HEK293 (cell line): ENCODE measurements around the gene CDCA5.

Experiments
- CTCF ChIA-PET: fragments of 350-600 bp; formaldehyde crosslinking; extraction: SDS; loops from one replicate; lab custom pipeline; 2021; ENCODE audit warnings: antibody characterized with exemption; lab: Yijun Ruan, JAX
- POLR2A ChIA-PET: fragments of 300-600 bp; formaldehyde crosslinking; extraction: SDS; loops from one replicate; lab custom pipeline; 2020; ENCODE audit warnings: antibody characterized with exemption, inconsistent platforms; lab: Yijun Ruan, JAX
- H3K27ac ChIP-seq: fragments of 200-500 bp; sonication (Bioruptor generic); 2 replicates; pipeline ENCODE4 v1.5.1; 2014; ENCODE audit warnings: low read depth, low read length, control low read depth, inconsistent platforms; ENCODE audit errors: extremely low read depth
- H3K36me3 ChIP-seq, 2 experiments: fragments of 200-500 bp in 1 of 2; sonication (Bioruptor generic) in 1 of 2; 1 replicate in 1 of 2; 2 replicates in 1 of 2; pipeline ENCODE4 v1.5.1; 2014 to 2017; ENCODE audit warnings: inconsistent platforms in 2 of 2, low read length in 2 of 2; ENCODE audit not compliant: control insufficient read depth in 2 of 2, insufficient read depth in 1 of 2
- H3K4me1 ChIP-seq: fragments of 200-500 bp; sonication (Bioruptor generic); 2 replicates; pipeline ENCODE4 v1.5.1; 2014; ENCODE audit warnings: mild to moderate bottlenecking, low read length, inconsistent platforms; ENCODE audit not compliant: control insufficient read depth, insufficient read depth
- H3K4me3 ChIP-seq: 2 replicates; pipeline ENCODE4 v1.5.1; 2011; ENCODE audit warnings: low read depth, mild to moderate bottlenecking, control low read depth, low read length, moderate library complexity
- H3K9me3 ChIP-seq: fragments of 200-500 bp; sonication (Bioruptor generic); 2 replicates; pipeline ENCODE4 v1.5.1; 2014; ENCODE audit warnings: low read depth, low read length, inconsistent platforms; ENCODE audit not compliant: control insufficient read depth, insufficient read depth
- REST ChIP-seq: fragments of 450-650 bp; formaldehyde crosslinking; IDR thresholded peaks from 2 replicates; pipeline ENCODE4 v1.5.1; 2016; ENCODE audit warnings: missing biosample characterization, missing genetic modification characterization
- SALL2 ChIP-seq: fragments of 450-650 bp; formaldehyde crosslinking; IDR thresholded peaks from 2 replicates; pipeline ENCODE4 v1.5.0; 2017; ENCODE audit warnings: missing biosample characterization, mild to moderate bottlenecking, missing genetic modification characterization, borderline replicate concordance
- TCF7L2 ChIP-seq: IDR thresholded peaks from 2 replicates; pipeline ENCODE4 v1.6.1; 2011; ENCODE audit warnings: low read depth, mild to moderate bottlenecking, inconsistent platforms, low read length, moderate library complexity, borderline replicate concordance
- ZBTB20 ChIP-seq: fragments of 450-650 bp; formaldehyde crosslinking; IDR thresholded peaks from 2 replicates; pipeline ENCODE4 v1.5.1; 2016; ENCODE audit warnings: missing biosample characterization, missing genetic modification characterization
- ZEB2 ChIP-seq: fragments of 450-650 bp; formaldehyde crosslinking; IDR thresholded peaks from 2 replicates; pipeline ENCODE4 v1.5.1; 2016; ENCODE audit warnings: missing biosample characterization, missing genetic modification characterization
- ZNF514 ChIP-seq: fragments of 450-650 bp; formaldehyde crosslinking; IDR thresholded peaks from 2 replicates; pipeline ENCODE4 v1.5.1; 2016; ENCODE audit warnings: missing biosample characterization, missing genetic modification characterization
- ZNF518A ChIP-seq: fragments of 450-650 bp; formaldehyde crosslinking; conservative IDR thresholded peaks from 2 replicates; pipeline ENCODE4 v1.5.1; 2016; ENCODE audit warnings: low read depth, missing biosample characterization, missing genetic modification characterization
- ZNF585B ChIP-seq: fragments of 450-650 bp; formaldehyde crosslinking; IDR thresholded peaks from 2 replicates; pipeline ENCODE4 v1.5.1; 2016; ENCODE audit warnings: missing biosample characterization, missing genetic modification characterization
- ZNF645 ChIP-seq: fragments of 450-650 bp; formaldehyde crosslinking; IDR thresholded peaks from 2 replicates; pipeline ENCODE4; 2016; ENCODE audit warnings: missing biosample characterization, missing genetic modification characterization
- ZNF777 ChIP-seq: fragments of 450-650 bp; formaldehyde crosslinking; IDR thresholded peaks from 2 replicates; pipeline ENCODE4 v1.5.1; 2017; ENCODE audit warnings: missing biosample characterization, missing genetic modification characterization, borderline replicate concordance
- ZNF791 ChIP-seq: fragments of 450-650 bp; formaldehyde crosslinking; IDR thresholded peaks from 2 replicates; pipeline ENCODE4 v1.5.1; 2016; ENCODE audit warnings: missing biosample characterization, missing genetic modification characterization
- ZSCAN23 ChIP-seq: fragments of 450-650 bp; formaldehyde crosslinking; IDR thresholded peaks from 2 replicates; pipeline ENCODE4 v1.5.1; 2016; ENCODE audit warnings: missing biosample characterization, missing genetic modification characterization
- TF ChIP-seq, protein P1 (sequence below): fragments of 450-650 bp; formaldehyde crosslinking; IDR thresholded peaks from 2 replicates; pipeline ENCODE4 v1.5.1; 2017; ENCODE audit warnings: missing biosample characterization, missing genetic modification characterization
- TF ChIP-seq, protein P2 (sequence below): fragments of 450-650 bp; formaldehyde crosslinking; IDR thresholded peaks from 2 replicates; pipeline ENCODE4 v1.5.1; 2016; ENCODE audit warnings: missing biosample characterization, missing genetic modification characterization

The CDCA5 gene

DNA sequence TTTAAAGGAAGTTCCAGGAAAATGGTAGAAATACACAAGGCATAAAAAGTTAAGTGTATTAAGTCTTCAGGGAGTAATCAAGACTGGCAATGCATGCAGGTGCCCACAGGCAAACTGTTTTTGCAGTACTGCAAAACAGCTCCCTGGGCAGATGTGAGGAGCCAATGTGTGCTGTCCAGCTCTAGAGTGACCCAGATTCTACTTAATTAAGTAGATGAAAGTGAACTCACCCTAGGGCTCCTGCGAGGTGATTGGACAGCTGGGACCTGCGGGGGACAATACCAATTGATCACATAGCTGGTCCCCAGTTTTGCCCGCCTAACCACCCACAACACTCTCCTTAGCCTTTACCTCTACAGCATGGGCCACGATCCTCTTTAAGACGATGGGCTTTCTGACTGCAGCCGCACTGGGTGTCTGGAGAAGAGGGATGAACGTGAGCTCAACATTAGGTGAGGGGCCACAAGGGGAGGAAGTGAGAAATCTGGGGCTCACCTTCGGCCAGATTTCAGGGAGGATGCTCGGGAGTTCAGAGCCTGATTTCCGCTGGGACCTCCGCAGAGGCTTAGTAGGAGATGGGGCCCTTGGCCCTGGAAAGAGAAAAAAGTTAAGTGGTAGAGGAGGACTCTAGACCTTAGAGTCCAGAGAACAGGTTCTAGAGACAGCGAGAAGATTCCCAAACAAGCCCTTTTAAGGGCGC is 556 bp downstream of the CDCA5 start:
- CTCF ChIA-PET, result interaction anchor here (0.5 to 1.4 kb wide), 6 partner anchors 27 to 250 kb away, joined by 3 to 5 read pairs (median 4); partner anchors contain the start of genes DPF2 and SAC3D1
- POLR2A ChIA-PET, result interaction anchor here (0.8 to 2.0 kb wide), 8 partner anchors 11 to 43 kb away, joined by 3 to 13 read pairs (median 4); partner anchors contain the start of genes FAU, MRPL49, SAC3D1 and TM7SF2
- peak overlapping the region; percentile 81 for H3K27ac ChIP-seq
- no peaks in the 10 kb centered on the region for H3K9me3 ChIP-seq
- TF ChIP-seq ZNF645 (tag by site-specific recombination) (no peak), ZNF514 (no peak), ZSCAN23 (tag by site-specific recombination) (no peak), REST (peak; percentile 20; the same call in 1 of the 2 replicates), ZNF777 (tag by site-specific recombination) (no peak), ZBTB20 (no peak), TCF7L2 (no peak)
- TF ChIP-seq, protein P1, sequence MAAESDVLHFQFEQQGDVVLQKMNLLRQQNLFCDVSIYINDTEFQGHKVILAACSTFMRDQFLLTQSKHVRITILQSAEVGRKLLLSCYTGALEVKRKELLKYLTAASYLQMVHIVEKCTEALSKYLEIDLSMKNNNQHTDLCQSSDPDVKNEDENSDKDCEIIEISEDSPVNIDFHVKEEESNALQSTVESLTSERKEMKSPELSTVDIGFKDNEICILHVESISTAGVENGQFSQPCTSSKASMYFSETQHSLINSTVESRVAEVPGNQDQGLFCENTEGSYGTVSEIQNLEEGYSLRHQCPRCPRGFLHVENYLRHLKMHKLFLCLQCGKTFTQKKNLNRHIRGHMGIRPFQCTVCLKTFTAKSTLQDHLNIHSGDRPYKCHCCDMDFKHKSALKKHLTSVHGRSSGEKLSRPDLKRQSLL (tag by site-specific recombination), result peak; percentile 20; the same call in 1 of the 2 replicates
- TF ChIP-seq, all 188 proteins: peak for 2
- H3K4me3 ChIP-seq, result peak overlapping the region; percentile 92
- H3K36me3 ChIP-seq, result peaks cover 5 to 78% of the 10 kb centered on the region in 2 experiments; a peak in 2 of 3 replicates
- H3K4me1 ChIP-seq, result peaks cover 3% of the 10 kb centered on the region; the same call in 1 of the 2 replicates

DNA sequence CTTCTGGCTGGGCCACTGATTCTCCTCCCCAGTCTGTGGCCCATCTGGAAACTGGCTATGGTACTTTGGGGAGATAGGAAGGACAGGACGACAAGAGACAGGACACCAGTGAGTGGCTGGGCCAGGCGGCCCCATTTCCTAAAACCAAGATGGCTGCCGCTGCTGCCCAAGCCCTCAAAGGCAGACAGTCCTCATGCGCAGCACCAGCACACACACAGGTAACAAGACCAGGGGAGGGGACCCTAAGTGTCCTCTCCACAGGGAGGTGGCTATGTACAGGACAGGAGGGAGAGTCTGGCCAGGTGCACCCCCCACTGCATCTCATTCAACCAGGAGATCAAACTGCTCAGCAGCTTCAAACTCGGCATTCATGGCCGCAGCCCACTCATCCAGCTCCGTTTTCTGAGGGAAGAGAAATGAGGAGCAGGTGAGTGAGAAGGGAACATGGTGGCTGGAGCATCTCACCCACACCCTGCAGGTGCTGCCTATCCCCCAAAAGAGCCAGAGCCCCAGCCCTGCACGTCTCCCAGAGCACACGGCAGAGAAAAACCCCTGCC is 5.0 kb downstream of the CDCA5 start:
- ChIA-PET POLR2A (interaction anchor here (0.6 kb wide), 1 partner anchor 28 kb away, joined by 6 read pairs; no protein-coding TSS in a partner anchor), CTCF (interaction anchor here (0.6 to 1.5 kb wide), 7 partner anchors 9 to 226 kb away, joined by 3 to 6 read pairs (median 3); partner anchors contain the start of gene NAALADL1)
- no peaks in the 10 kb centered on the region for H3K9me3 ChIP-seq
- peaks cover 3% of the 10 kb centered on the region; the same call in 1 of the 2 replicates for H3K4me1 ChIP-seq
- TF ChIP-seq SALL2 (tag by site-specific recombination), result no peak
- TF ChIP-seq ZNF518A (tag by site-specific recombination), result no peak
- no peak for TF ChIP-seq ZNF791 (tag by site-specific recombination)
- TF ChIP-seq, protein P2, sequence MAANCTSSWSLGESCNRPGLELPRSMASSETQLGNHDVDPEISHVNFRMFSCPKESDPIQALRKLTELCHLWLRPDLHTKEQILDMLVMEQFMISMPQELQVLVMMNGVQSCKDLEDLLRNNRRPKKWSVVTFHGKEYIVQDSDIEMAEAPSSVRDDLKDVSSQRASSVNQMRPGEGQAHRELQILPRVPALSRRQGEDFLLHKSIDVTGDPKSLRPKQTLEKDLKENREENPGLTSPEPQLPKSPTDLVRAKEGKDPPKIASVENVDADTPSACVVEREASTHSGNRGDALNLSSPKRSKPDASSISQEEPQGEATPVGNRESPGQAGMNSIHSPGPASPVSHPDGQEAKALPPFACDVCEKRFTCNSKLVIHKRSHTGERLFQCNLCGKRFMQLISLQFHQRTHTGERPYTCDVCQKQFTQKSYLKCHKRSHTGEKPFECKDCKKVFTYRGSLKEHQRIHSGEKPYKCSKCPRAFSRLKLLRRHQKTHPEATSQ, result no peak
- no peak for TF ChIP-seq ZEB2 (tag by site-specific recombination)
- TF ChIP-seq ZNF585B (tag by site-specific recombination), result no peak
- peaks cover 5 to 71% of the 10 kb centered on the region in 2 experiments; a peak in 2 of 3 replicates for H3K36me3 ChIP-seq
- H3K4me3 ChIP-seq, result no peak overlapping the region
- H3K27ac ChIP-seq, result no peak overlapping the region
